PFSK-1 (cell line): Measurements from ENCODE around the gene FAAP20.

Experiments used
- FOXP2 ChIP-seq: optimal IDR thresholded peaks from 2 replicates; pipeline ENCODE3; 2011; ENCODE audit warnings: borderline replicate concordance, control low read depth, inconsistent platforms; ENCODE audit not compliant: insufficient read depth; ENCODE audit errors: extremely low read length, extremely low read depth
- POLR2AphosphoS5 ChIP-seq: IDR thresholded peaks from 2 replicates; pipeline ENCODE4 v1.6.1; 2012; ENCODE audit warnings: low read depth, mild to moderate bottlenecking, control low read depth, low read length, moderate library complexity
- SIN3A ChIP-seq: IDR thresholded peaks from 2 replicates; pipeline ENCODE4 v1.6.1; 2012; ENCODE audit warnings: mild to moderate bottlenecking, low read length, moderate library complexity, borderline replicate concordance; ENCODE audit not compliant: insufficient read depth
- TAF1 ChIP-seq: IDR thresholded peaks from 2 replicates; pipeline ENCODE4 v1.6.1; 2012; ENCODE audit warnings: low read length, control low read depth, borderline replicate concordance; ENCODE audit not compliant: insufficient read depth
- TF ChIP-seq, protein P1 (sequence below), 2 experiments: IDR thresholded peaks; 2 replicates each; pipeline versions ENCODE4 v1.6.1 to v1.8.0; 2011 to 2012; ENCODE audit warnings: low read depth in 2 of 2, low read length in 2 of 2, control low read depth in 1 of 2, inconsistent platforms in 1 of 2, mild to moderate bottlenecking in 1 of 2, moderate library complexity in 1 of 2; ENCODE audit not compliant: insufficient read depth in 1 of 2

DNA sequence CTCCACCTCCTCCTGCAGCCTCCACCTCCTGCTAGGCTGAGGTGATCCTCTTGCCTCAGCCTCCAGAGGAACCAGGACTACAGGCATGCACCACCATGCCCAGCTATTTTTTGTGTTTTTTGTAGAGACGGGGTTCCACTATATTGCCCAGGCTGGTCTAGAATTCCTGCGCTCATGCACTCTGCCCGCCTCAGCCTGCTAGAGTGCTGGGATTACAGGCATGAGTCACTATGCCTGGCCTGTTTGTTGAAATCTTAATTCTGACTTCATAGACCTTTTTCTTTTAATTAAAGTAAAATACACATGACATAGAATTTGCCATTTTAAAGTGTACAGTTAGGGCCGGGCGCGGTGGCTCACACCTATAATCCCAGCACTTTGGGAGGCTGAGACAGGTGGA is 42.7 kb downstream of the FAAP20 start:
- TF ChIP-seq TAF1, result no peak
- no peak for TF ChIP-seq POLR2AphosphoS5
- no peak for TF ChIP-seq SIN3A
- TF ChIP-seq, protein P1, sequence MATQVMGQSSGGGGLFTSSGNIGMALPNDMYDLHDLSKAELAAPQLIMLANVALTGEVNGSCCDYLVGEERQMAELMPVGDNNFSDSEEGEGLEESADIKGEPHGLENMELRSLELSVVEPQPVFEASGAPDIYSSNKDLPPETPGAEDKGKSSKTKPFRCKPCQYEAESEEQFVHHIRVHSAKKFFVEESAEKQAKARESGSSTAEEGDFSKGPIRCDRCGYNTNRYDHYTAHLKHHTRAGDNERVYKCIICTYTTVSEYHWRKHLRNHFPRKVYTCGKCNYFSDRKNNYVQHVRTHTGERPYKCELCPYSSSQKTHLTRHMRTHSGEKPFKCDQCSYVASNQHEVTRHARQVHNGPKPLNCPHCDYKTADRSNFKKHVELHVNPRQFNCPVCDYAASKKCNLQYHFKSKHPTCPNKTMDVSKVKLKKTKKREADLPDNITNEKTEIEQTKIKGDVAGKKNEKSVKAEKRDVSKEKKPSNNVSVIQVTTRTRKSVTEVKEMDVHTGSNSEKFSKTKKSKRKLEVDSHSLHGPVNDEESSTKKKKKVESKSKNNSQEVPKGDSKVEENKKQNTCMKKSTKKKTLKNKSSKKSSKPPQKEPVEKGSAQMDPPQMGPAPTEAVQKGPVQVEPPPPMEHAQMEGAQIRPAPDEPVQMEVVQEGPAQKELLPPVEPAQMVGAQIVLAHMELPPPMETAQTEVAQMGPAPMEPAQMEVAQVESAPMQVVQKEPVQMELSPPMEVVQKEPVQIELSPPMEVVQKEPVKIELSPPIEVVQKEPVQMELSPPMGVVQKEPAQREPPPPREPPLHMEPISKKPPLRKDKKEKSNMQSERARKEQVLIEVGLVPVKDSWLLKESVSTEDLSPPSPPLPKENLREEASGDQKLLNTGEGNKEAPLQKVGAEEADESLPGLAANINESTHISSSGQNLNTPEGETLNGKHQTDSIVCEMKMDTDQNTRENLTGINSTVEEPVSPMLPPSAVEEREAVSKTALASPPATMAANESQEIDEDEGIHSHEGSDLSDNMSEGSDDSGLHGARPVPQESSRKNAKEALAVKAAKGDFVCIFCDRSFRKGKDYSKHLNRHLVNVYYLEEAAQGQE (IDR thresholded peaks at IDR 0.05; ENCODE audit: insufficient read depth in 1 of 2, low read depth in 2 of 2, low read length in 2 of 2), result no peak
- no peak for TF ChIP-seq FOXP2
